HG03045 (cell line): ENCODE data around the gene ARHGDIA.
A peak's percentile ranks its signal among the peaks of the same experiment; 100 is the strongest.

Experiments used
- ATAC-seq: cut with Tn5 transposase; IDR thresholded peaks from one replicate; pipeline ENCODE4 v1.9.1; 2021; ENCODE audit warnings: mild to moderate bottlenecking, moderate library complexity; ENCODE audit not compliant: unreplicated experiment

The ARHGDIA gene

DNA sequence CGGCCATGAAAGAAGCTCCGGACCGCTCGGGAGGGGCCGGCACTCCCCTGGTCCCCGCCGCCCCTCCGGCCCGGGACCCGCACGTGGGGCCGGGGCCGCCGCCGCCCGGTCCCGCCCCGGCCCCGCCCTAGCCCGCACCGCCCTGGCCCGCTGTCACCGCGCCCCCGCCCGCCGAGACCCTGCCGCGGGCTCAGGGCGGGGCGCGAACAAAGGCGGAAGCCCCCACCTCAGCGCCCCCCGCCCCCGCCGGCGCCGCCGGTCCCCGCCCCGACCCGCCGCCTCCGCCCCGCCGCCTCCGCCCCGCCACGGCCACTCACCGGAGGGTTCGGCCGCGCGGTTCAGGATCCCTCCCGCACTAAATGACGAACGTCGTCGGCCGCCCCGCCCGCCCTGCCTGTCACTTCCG, at the start of gene ARHGDIA:
Gene ARHGDIA, minus strand, starts transcription at position 357 of the 406 bp plus-strand sequence. CDS start 1,407 bp downstream, outside the sequence.
- peak; percentile 44 for ATAC-seq

DNA sequence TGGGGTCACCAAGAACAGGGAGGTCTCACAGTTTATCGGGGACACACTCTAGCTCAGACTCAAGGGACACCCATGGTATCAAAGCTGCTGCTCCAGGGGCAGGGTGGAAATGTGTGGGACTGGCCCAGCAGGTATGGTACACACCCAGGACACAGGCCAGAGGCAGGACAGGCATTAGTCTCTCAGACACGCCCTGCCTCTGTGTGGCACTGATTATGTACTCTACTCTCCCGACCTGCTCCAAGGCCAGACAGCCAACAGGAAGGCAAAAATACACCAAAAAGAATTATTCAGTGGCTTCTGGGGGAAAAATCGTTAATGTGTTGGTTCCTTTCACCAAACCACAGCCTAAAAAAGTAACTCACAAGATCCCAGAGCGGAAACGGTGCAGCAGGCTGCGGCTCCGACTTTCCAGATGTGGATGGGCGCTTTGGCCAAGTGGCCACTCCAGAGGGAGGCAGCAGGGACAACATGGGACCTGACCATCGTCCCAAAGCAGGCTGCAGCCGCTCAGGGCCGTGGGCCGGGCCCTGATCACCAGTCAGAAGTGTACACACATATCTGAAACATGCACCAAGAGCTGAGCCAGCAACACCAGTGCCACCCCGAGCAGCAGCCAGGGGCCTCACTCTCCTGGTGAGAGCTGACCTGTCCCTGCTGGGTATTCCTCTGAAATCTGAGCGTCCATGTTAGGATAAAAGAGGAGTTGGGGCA, 47.9 kb upstream of the ARHGDIA start:
- no peak for ATAC-seq

DNA sequence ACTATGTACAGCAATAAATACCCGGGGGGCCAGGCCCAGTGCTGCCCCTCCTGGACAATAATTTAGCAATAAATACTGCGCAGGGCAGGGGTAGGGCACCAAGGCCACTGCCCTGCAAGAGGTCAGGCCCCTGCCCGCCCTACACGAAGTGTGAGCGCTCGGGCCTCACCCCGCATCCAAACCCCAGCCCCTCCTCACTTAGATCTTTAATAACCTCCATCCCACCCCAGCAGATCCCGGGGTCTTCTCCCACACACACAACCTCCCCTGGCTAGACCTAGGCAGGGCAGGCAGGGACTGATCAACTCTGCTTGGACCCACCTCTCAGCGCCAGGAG, 47.2 kb upstream of the ARHGDIA start:
- peak; percentile 4 for ATAC-seq

DNA sequence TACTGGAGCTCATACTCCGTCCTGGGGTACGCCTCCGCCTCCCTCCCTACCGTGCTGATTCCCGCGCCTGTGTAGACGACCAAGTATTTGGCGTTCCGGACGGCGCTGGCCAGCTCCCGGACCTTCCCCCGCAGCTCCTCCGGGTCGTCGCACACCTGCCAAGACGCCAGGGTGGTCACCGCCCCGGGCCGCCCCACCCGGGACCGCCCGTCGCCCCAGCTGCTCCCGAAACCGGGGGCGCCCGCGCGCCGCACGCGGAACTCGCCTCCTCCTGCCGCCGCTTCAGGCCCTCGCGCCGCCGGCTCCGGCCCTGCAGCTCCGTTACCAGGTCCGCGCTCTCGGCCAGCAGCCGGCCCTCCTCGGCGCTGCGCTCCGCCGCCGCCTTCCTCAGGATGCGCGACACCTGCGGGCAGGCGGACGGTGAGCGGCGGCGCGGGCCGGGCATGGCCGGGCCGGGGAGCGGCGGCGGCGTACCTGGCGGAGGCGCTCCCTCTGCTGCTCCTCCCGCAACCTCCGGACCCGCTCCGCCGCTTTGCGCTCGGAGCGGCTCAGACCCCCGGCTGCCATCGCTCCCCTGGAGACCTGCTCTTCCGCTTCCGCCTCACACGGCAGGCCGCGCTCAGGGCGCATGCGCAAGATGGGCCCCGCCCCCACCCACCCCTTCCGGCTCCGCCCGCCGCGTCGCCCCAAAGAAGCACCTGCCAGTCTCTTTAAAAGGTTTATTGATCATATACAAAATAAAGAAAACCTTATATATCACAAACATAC, 46.6 kb upstream of the ARHGDIA start, which contains the start of gene SIRT7:
Gene SIRT7, minus strand, starts transcription at position 612 of the 768 bp plus-strand sequence. Its CDS starts 45 bp downstream, at position 567.
- peak; percentile 56 for ATAC-seq

DNA sequence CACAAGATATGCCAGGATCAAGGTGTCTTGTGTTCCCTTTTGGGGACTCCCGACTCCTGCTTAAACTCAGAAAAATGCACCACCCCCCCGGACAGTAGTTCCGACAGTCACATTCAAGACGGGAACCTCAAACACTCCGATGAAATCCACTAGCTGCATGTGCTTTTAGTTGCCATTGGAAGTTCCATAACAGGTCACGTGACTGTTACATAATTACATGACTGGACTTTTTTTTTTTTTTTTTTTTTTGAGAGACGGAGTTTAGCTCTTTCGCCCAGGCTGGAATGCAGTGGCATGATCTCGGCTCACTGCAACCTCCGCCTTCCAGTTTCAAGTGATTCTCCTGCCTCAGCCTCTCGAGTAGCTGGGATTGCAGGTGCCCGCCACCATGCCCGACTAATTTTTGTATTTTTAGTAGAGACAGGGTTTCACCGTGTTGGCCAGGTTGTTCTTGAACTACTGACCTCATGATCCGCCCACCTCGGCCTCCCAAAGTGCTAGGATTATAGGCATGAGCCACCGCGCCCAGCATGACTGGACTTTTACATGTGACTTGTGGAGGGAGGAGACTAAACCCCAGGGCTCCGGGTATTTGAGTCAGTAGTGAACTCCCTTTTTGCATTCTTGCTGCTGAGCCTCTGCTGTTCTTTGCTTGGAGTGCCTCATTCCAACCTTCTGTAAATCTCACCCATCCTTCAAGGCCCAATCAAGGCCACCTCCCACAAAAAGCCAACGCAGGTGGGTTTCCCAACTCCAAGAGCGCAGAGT, 45.3 kb upstream of the ARHGDIA start:
- ATAC-seq: no peak

DNA sequence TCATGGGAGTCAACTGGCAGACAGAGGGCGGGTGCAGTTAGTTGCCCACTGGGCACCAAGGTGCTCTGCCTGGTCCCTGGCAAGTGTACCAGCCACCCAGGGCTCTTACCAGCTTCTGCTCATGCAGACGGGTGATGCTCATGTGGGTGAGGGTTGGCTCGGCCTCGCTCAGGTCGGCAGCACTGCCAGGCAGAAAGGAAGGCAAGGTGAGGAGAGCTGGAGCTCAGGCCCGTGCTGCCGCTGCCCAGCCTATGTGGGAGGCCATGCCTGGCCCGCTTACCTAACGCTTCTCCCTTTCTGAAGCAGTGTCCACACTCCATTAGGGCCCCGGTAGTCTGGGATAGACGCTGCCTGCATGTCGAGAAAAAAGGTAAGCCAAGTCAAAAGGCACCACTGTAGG, 44.2 kb upstream of the ARHGDIA start:
- ATAC-seq: no peak

DNA sequence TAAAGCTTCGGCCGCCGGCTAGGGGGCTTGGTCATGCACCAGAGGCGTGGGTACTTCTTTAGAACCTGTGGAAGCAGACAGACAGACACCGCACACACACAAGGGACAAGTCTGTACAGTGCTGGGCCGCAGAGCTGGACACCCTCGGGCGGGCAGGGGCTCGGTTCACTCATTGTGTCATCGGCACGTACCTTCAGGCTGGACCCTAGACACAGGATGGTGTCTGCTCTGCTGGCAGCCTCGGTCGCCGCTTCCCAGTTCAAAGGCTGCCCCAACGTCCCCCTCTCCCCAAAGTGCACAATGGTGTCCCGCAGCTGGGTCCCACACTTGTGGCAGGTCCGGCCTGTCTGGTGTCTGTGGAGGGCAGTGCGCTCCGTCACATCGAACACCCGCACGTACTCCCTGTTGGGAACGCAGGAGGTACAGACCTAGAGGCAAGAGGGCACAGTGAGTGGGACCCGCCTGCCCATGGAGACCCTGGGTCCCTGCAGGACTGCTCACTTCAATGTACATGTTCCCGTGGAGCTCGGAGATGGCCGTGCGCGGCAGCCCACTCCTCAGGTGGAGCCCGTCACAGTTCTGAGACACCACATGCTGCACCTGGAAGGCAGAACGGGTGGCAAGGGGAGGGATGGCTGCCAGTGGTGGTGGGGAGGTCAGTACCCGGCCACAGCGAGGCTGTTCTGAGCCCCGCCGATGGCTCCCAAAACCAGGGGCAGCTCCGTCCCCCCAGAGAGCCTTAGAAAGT, 43.1 kb upstream of the ARHGDIA start:
- no peak for ATAC-seq

DNA sequence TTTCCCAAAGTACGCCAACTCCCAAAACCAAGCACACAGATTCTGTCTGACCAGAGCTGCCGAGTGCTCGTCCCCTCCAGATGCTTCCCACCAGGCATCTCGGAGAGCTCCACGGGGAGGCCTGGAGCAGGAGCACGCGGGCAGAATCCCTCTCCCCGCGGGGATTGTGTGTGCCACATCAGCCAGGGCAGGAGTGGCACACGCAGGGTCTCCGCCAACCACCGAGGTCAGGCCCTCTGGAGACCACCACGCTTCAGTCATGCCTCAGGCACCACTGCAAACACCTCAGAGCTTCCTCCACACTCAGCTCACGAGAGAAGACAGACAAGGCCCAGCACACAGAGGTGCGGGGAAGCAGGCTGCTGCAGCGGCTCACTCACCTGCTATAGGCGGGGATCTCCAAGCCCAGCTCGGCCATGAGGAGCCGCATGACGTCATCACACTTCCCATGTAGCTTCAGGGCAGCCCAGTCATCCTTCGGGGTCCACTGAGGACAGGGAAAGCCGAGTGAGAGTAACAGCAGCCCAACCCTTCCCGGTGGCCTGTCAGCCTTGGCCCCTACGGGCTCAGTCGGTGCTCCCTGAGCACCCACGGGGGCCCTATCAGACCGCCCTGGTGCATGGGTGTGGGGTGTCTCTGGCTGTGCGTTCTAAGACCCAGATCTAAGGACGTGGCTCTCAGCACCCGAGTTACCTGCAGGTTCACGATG, 42.4 kb upstream of the ARHGDIA start:
- no peak for ATAC-seq

DNA sequence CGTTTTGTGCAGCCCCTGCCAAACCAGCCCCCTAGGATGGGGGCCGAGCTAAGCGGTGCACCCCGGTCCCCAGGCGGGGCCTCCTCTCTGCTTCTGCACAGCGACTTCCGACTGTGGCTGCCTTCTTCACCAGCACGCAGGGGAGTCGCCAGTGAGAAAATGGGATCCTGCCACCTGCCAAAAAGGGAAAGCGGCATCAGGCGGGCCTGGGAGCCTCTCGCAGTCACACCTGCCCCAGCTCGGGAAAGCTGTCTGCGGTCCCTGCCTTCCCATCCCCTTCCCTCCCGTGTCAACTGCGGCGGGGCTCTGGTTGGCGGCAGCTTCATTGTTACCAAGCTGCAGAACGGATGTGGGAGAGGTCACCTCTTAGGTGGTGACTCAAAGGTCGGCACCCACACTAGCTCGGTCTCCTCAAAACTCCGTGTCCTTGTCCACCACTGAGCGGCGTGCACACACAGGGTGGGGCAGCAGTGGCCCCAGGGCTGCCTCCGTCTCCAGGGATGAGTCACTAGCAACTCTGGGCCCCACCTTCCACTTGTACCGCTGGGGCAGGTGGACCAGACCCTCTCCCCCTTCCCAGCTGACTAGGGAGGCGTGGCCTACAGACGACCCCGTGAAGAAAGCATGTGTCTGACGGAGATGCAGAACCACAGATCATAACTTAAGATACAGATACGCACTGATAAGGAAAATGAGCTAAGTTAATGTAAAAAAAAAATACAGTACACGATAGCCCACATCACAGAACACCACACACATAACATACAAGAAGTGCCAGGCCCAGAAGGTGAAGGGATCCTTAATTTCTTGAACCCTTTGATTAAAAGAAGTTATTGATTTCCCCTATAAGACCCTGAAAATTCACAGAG, 41.5 kb upstream of the ARHGDIA start:
- no peak for ATAC-seq

DNA sequence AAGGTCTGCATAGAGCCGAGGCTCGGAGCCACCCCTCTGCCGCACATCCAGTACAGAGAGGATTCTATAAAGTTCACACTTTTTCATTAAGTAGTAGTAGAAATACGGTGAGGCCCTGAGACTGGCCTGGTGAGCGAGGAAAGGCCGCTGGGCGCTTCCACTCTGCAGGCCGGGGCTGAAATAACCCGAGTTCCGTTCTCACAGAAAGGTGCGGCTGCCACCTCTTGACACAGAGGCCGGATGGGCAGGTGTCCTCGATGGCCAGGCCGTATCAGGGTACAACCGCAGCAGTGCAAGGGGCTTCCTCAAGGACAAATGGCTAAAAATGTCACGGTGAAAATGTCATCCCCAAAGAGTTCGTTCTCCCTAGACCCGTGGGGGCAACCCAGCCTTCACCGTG, 40.8 kb upstream of the ARHGDIA start:
- no peak for ATAC-seq

DNA sequence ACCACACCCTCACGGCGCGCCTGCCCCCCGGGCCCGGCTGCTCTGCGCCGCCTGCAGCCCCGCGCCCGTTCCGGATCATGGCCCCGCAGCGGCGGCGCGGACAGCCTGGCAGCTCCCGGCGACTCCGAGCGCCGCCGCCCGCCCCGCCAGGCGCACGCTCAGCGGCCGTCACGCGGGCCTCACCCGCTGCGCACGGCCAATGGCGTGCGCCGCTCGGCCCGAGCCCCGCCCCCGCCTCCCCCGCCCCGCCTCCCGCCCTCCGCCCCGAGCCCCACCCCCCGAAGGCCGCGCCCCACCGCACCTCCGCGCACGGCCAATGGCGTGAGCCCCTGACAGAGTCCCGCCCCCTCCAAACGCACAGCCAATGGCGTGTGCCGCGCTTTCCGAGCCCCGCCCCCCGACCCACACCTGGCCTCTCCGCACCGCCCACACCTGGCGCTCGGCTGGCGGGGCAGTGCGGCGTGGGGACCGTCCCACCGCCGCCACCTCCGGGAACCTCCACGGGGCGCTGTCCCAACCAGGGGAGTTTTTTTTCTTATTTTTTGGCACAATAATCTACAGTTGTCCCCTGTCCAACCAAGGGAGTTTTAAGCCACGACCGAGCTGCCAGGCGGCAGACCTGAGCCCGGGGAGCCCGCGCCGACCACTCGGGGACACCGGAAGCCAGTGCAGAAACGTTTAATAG, 40.3 kb upstream of the ARHGDIA start, which contains the start of gene PCYT2:
Gene PCYT2, minus strand, starts transcription at position 123 of the 685 bp plus-strand sequence. Its CDS starts 44 bp downstream, at position 79.
- peak; percentile 67 for ATAC-seq

DNA sequence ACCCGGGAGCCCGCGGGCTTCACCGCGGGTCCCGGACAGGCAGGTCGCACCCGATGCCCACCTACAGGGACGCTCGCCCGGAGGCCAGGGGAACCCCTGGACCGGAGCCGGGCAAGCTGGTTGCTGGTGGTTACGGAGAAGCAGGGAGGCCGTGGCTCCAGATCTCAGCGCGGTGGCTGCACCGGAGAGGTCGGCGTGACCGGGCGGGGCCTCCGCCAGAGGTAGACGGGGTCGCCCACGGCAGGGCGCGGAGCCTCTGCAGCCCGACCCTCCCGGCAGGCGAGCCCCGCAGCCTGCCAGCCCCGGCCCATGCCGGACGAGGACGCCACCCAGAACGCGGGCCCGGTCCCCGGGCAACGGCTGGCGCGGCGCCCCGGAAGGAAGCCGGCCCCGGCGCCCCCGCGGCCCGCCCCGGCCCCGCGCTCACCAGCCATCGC, 39.7 kb upstream of the ARHGDIA start:
- ATAC-seq: peak; percentile 19

DNA sequence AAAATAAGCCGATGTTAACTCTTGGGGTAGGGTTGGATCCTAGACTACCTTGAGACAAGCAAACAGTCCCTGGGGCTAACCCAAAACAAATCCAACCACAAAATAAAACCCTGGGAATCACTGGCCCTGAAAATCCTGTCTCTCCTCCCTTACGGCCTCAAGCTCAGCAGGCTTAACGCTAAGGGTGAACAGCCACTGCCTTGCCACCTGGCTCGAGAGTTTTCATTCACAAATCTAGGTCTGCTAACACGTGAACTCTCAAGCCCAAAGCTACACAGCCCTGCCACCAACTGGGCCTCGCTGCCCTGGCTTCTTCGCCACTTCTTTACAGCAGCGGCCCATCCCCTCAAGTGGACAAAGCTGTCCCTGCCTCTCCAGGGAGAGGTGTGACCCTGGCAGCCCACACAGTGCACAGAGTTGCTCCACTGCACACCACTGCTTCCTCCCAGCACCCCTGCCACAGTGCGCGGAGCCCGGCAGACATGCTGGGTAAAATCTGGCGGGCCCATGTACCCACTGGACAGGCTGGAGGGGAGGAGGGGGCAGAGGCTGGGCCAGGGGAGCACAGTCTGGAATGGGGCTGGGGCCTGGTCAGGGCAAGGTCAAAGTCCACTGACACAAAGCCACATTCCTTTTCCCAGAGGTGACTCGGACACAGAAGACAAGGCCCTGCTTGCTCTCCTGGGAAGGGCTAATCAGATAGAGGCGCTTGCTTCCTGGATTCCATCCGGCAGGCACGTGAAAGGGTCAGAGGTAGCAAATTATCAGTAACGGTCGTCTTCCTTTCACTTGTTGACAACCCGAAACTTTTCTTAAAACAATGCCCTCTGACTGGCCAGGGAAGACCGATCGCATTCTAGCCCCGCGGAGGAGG, 39.1 kb upstream of the ARHGDIA start:
- no peak for ATAC-seq

DNA sequence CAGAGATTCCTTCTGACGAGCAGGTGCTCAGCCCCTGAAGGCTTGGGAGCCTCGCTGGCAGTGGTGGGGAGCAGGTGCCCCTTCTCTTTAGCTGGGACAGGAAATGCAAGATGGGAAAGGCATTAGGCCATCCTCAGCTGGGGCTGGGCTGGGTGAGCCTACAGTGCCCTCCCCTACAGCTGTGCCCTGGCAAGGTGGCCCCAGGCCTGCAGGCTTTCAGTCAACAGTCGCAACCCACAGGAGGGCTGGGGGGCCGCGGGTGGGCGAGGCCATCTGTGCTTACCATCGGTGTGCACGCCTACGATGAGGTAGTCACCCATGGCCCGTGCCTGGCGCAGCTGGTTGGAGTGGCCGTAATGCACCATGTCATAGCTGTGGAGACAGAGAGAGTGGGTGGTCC, 38.1 kb upstream of the ARHGDIA start:
- no peak for ATAC-seq

DNA sequence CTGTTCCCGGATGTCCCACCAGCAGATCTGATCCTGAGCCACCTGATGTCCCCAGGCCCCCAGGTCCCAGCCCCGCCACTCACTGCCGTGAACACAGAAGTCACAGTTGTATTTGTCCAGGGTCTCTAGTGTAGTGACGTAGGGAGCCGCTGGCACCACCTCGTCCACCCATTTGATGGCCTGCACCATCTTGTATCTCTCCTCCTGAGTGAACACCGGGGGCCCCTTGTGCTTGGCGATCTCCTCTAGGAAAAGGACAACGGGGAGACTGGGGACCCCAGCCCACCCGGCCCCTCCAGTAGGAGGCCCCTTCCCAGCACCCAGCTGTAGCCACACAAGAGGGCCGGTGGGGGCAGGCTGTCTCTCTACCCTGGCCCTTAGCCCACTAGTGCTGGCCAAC, 37.7 kb upstream of the ARHGDIA start:
- no peak for ATAC-seq

DNA sequence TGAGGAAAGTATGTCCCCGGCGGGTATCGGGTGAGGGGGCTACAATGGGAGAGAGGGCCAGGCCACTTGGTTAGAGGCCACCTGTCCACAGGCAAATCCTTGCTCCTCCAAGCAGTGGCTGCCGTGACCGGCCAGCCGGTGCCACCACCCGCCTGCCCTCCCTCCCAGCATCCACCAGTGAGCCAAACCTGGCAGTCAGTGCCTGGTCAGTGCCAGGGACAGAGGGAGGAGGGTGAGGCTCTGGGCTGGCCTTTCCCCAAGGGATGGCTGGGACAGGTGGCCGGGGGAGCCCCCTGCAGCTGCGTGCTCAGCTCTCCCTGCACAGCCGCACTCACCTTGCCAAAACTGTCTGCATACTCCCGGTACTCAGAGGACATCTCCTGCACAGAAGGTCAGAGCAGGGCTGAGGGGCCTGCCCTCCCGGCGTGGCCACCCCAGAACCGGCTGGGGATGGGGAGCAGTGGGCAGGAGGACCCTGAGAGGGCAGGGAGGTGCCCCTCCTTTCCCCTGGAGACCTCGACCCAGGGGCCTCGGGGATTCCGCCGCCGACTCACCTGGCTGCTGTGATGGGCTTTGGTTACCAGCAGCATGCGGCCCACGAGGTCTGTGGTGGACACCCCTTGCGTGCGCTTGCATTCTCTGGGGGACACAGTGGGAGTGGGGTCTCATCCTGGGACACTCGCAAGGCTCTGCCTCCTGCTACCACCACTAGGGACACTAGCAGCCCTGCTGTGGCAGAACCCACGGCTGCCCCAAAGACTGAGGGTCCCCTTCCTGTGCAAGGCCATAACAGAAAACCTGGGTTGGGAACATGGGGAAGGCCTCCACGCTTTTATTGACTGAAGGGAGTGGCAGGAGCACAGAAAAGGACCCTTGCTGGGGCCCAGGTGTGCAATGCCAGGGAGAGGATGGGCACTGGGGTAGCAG, 36.3 kb upstream of the ARHGDIA start:
- no peak for ATAC-seq
